ENCODE data around the gene COL23A1.

COL23A1 gene

DNA sequence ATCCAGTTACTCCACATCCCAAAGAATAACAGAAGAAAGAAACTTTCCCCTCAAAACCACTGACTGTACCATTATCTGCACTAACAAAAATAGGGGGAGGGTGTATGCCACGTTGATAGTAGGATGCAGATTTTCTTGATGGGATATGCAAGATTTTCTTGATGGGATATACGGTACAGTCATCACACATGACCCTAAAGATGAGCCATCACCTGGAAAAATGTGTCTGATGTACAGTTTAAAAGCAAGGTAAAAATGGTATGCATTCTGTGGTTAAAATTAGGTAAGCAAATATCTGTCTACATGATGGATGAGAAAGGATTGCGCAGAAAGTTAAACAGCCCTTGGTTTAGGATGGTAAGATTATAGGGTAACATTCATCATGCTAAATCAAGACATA lies 8.6 kb downstream of the COL23A1 start:
- no peak for DNase-seq (ENCODE audit: low read depth)
- TF ChIP-seq, protein P1, sequence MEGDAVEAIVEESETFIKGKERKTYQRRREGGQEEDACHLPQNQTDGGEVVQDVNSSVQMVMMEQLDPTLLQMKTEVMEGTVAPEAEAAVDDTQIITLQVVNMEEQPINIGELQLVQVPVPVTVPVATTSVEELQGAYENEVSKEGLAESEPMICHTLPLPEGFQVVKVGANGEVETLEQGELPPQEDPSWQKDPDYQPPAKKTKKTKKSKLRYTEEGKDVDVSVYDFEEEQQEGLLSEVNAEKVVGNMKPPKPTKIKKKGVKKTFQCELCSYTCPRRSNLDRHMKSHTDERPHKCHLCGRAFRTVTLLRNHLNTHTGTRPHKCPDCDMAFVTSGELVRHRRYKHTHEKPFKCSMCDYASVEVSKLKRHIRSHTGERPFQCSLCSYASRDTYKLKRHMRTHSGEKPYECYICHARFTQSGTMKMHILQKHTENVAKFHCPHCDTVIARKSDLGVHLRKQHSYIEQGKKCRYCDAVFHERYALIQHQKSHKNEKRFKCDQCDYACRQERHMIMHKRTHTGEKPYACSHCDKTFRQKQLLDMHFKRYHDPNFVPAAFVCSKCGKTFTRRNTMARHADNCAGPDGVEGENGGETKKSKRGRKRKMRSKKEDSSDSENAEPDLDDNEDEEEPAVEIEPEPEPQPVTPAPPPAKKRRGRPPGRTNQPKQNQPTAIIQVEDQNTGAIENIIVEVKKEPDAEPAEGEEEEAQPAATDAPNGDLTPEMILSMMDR (conservative IDR thresholded peaks at IDR 0.05; ENCODE audit: low read depth, low read length) = no peak
- no peak overlapping the region for H3K4me3 ChIP-seq (ENCODE audit: low read depth, low read length)

DNA sequence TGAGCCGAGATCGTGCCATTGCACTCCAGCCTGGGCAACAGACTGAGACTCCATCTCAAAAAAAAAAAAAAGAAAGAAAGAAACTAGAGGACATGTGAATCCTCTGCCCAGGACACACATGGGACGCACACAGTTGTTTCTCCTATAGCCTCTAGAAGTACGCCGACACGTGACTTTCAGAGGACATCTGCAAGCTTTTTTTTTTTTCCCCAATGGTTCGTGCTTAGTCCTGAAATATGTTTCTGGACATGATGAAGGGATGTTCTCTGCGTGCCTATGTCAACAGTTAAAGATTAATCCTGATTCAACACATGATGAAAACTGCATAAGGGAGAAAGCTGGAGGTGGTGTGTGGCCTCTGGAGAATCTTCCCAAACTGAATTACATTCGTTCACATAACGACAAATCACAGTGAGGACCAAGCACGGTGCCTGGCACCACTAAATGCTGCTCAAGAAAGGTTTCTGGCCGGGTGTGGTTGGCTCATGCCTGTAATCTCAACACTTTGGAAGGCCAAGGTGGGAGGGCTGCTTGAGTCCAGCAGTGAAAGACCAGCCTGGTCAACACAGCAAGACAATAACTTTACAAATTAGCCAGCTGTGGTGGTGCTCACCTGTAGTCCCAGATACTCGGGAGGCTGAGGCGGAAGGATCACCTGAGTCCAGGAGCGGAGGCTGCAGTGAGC lies 9.8 kb downstream of the COL23A1 start:
- no peak overlapping the region for H3K4me3 ChIP-seq (ENCODE audit: low read depth, low read length)
- TF ChIP-seq, protein P1 (conservative IDR thresholded peaks at IDR 0.05; ENCODE audit: low read depth, low read length) = no peak
- DNase-seq (ENCODE audit: low read depth) = no peak

DNA sequence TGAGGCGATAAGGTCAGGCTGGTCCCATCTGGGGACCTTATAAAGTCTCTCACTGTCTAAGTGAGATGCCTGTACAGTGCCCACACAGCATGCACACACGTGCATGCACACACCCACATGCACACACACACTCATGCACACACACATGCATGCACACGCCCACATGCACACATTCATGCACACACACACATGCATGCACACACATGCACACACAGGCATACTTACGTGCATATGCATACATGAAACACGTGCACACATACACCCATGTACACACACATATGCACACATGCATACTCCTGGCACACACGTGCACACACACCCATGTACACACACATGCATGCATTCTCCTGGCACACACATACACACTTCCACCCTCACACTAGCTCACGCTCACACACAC lies 12.2 kb downstream of the COL23A1 start:
- no peak overlapping the region for H3K4me3 ChIP-seq (ENCODE audit: low read depth, low read length)
- TF ChIP-seq, protein P1 (conservative IDR thresholded peaks at IDR 0.05; ENCODE audit: low read depth, low read length) = no peak
- no peak for DNase-seq (ENCODE audit: low read depth)

DNA sequence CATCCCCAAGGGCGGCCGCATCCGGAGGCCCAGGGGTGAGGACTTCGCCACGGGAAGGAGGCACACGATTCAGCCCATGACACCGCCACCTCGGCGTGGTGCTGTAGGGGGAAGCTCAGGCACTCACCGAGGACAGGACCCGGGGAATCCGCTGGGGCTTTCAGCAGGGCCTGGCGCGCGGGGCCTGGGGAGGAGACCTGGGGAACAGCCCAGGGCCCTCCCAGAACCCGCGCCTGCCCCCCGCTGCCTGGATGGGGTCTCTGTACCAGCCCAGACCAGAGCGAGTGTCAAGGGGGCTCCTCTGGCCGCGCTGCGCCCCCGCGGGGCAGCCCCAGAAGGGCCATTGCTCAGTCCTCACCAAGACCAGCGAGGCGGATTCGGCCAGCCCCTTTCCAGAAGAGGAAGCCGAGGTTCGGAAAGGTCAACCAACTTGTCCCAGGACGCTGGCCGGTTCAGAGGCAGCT lies 12.8 kb downstream of the COL23A1 start:
- TF ChIP-seq, protein P1 (conservative IDR thresholded peaks at IDR 0.05; ENCODE audit: low read depth, low read length) = no peak
- DNase-seq (ENCODE audit: low read depth) = no peak
- no peak overlapping the region for H3K4me3 ChIP-seq (ENCODE audit: low read depth, low read length)

DNA sequence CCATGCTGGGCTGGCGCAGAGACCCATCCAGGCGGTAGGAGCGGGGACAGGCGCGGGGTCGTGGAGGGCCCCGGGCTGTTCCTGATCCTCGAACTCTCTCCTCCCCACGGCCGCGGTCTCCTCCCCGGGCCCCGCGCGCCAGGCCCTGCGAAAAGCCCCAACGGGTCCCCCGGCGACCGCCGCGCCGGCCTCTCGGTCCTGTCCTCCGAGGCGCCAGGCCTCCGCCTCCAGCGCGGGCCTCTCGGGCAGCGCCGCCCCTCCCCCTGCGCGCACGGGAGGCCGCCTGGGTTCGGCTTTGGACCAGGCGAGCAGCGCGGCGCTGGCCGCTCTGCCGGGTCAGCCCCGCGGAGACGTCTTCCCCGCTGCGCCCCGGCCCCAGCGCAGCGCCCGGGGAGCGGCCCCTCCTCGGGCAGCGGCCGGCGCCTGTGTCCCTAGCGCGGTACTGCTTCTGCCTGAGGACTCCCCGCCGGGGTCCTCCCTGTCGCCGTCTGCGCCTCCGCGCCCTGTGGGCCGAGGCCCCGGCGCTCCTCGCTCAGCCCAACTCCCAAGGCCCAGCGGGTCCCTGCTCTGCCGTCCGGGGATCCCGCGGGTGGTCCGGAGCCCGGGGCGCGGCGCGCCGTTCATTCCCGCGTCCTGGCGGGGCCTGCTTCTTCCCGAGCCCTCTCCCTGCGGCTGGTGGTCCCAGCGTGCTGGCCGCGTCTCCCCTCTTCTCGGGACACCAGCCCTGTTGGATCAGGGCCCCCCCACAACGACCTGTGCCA lies 13.4 kb downstream of the COL23A1 start:
- no peak for DNase-seq (ENCODE audit: low read depth)
- TF ChIP-seq, protein P1 (conservative IDR thresholded peaks at IDR 0.05; ENCODE audit: low read depth, low read length) = no peak
- H3K4me3 ChIP-seq (ENCODE audit: low read depth, low read length) = no peak overlapping the region

DNA sequence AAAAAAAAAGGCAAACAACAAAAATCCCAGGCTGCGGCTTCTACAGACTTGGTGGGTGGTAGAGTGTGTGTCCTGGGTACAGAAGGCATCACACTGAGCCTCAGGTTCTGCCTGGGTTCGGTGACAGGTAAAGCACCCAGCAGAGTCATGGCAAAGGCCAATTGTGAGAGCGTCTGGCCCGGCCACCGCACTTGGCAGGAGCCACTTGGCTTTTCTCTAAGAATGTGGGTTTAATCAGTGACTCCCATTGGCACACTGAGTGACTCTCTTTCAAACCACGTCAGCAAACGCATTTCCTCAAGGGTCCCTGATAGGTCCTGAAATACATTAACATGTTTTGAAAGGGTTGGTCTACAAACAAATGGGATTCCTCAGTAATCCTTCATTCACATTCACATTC lies 17.0 kb downstream of the COL23A1 start:
- DNase-seq (ENCODE audit: low read depth) = no peak
- TF ChIP-seq, protein P1 (conservative IDR thresholded peaks at IDR 0.05; ENCODE audit: low read depth, low read length) = no peak
- H3K4me3 ChIP-seq (ENCODE audit: low read depth, low read length) = no peak overlapping the region
